Head of caudate nucleus (tissue), 42 donors: ENCODE data around the gene LMOD2.

Experiments
- DNase-seq, 42 donors: peaks; one replicate each; pipeline versions ENCODE4 v3.0.0 to v3.0.0-alpha.2; 2020 to 2021; ENCODE audit warnings: mixed read lengths in 7 of 42
- intact Hi-C: fragments of 100-400 bp; cut with DNase I; formaldehyde crosslinking; loops from one replicate; pipeline ENCODE4 v1.15.0; 2022

Gene LMOD2

GRCh38 chr7:123695944-123696677 is 40.4 kb downstream of the LMOD2 start:
- DNase-seq = no peak
- intact Hi-C loops = no loop called here

- no peak for DNase-seq
- intact Hi-C loops = no loop called here
Observed at GRCh38 chr7:123705211-123705901, 49.7 kb downstream of the LMOD2 start.

DNA sequence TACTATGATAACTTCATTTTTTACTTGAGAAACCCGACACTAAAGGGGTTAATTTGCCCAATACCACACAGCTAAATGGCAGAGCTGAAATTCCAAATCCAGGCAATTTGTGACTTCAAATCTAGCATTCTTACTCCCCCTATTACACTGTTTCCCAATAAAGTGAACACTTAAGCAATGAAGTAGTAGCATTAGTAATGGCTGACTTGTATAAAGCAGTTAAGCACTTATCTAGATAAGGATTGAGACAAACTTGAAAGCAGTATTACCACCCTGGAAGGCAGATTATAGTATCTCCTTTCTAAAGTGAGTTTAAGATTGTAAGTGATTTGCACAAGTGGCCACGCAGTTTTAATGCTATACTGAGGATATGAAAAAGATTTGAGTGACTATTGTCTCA is 53.9 kb downstream of the LMOD2 start:
- no peak for DNase-seq
- intact Hi-C loops = no loop called here

DNA sequence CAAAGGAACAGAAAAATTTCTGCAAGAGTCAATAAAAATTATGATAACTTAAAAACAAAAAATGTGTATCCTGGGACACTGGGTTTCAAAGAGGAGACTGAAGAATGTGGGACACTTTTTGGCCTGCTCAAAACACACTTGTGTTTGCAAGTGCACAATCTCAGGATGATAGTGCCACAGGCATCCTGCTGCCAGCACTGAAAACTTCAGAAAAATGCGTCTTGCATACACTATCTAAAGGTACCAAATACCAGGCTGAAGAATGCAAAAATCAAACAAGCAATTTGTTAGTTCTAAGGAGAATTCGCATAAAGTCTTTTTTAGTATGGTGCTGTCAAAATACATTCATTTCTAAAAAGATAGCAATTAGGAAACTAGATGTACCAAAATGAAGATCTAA is 55.0 kb downstream of the LMOD2 start:
- intact Hi-C loops = no loop called here

GRCh38 chr7:123711832-123712293 is 56.2 kb downstream of the LMOD2 start:
- DNase-seq = no peak
- intact Hi-C loops = no loop called here

More for the DNA sequence above, 55.0 kb downstream of the LMOD2 start:
- DNase-seq = no peak

DNA sequence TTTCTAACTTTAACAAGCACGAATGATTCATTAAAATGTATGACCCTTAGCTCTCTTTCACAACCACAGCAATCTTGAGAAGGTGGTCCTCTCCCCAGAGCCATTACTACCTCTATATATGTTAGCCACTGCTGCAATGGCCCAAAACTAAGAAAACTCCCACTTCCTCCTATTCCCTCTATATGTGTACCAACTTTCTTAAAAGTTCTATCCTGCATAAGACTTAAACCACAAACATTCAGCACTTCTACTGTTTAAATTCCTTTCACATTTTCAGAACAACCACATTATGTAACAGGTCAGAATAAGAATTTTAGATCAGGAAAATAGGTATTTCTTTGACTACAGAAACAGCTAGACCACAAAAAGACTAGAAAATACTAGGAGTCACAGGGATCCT is 57.0 kb downstream of the LMOD2 start:
- intact Hi-C loops = no loop called here
- no peak for DNase-seq
